HG02938 (cell line): Measurements from ENCODE around the gene IQGAP2.

ENCODE experiments used
- ATAC-seq: cut with Tn5 transposase; IDR thresholded peaks from one replicate; pipeline ENCODE4 v1.9.1; 2021; ENCODE audit warnings: mild to moderate bottlenecking, moderate library complexity; ENCODE audit not compliant: unreplicated experiment

IQGAP2 gene

DNA sequence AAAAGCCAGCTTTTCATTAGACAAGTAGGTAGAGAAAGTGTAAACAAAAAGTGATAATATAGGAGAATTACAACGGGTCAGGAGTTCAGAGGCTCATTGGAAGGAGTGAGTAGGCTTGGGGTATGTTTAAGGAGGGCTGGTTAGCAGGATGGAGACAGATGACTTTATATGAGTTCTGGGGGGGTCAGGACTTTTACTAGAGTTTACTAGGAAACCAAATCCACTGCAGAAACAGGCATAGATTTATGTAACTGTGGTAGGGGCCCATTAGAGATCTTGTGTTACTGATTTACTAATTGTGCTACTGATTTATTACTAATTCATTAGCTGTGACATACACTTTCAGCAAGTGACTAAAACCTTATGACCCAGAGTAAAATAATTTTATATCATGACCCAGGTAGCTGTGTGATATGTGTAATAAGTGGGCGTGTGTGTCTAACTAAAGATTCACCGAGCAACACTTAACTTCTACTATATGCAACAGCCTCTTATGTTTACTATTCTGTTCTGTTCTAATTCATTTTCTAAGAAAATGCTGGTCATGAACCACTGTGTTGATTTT lies 73.5 kb downstream of the IQGAP2 start:
- no peak for ATAC-seq

DNA sequence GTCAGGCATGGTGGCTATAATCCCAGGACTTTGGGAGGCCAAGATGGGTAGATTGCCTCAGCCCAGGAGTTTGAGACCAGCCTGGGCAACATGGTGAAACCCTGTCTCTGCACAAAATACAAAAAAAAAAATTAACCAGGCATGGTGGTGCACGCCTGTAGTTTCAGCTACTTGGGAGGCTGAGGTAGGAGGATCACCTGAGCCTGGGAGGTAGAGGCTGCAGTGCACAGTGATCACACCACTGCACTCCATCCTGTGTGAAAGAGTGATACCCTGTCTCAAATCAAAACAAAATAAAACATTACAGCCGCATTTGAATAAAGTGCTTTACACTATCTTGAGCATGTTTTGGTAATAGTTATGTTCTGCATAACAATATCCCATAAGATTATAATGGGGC lies 74.0 kb downstream of the IQGAP2 start:
- no peak for ATAC-seq

DNA sequence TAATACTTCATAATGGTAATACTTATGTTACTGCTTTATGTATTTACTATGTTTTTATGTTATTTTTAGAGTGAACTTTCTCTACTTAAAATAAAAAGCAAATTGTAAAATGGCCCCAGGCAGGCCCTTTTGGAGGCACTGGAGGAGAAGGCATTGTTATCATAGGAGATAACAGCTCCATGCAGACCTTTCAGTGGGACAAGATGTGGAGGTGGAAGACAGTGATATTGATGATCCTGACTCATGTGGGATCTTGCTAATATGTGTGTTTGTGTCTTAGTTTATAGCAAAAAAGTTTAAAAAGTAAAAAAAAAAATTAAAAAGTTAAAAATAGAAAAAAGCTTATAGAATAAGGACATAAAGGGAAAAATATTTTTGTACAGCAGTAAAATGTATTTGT lies 74.5 kb downstream of the IQGAP2 start:
- ATAC-seq = no peak

DNA sequence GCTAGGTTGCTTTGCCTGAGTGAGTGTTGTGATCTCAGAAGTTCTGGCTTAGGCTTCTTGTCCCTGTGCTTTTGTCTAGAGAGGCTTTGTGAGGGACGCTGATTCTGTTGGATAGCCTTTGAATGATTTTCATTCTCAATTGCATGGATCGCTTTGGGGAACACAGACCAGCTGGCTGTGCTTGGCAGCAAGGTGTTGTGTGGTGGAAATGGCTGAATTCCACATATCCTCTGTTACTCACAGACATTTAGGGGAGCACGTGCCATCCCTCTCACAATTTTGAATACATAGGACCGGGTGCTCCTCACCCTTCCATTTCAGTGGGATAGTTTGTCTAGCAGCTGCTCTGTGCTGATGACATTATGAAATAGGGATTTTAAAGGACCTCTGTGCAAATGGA lies 76.2 kb downstream of the IQGAP2 start:
- ATAC-seq = no peak

DNA sequence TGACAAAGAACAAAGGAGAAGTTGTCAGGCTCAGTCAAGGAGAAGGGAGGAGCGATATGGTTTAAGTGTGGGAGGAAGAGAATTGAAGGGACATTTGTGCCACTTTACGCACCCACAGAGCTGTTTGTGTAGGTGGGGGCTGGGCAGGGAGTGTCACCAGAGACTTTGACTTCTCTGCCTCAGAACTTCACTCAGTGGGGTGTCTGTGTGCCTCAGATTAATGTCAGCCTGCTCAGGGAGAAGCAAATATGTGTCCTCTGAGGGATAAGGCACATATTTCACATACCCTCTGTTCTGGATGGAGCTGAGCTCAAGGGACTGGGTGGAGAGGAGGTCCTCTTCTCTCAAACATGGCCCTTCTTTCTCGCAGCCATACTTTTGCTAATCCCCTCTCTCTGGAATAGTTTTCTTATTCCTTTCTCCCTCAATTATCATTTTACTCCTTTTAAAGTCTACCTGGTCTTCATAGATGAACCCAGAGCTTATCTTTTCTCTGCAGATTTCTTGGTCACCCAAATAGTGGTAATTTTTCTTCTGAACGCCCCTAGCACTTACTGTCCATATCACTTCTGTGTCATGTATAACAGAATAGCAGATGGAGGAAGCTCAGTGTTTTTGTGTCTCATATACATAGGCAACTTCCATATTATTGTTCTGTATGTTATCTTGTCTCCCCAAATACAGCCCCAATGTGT lies 77.0 kb downstream of the IQGAP2 start:
- ATAC-seq = no peak

DNA sequence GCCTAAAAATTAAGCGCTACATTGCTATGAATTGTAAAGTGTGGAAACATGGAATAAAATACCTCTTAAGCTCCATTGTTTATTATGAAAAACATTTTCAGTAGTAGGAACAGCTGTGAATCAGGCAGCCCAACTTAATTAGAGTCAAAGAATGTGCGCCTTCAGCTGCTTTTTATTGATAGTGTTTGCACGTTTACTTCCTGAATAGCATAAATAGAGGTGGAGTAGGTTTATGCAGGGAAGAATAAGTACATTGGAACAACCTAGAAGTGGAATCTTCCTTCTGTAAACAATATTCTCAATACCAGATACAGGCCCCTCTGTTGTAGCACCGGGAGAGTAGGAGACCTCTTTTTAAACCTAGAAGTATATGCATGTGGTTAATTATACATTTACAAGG lies 79.9 kb downstream of the IQGAP2 start:
- ATAC-seq = no peak

DNA sequence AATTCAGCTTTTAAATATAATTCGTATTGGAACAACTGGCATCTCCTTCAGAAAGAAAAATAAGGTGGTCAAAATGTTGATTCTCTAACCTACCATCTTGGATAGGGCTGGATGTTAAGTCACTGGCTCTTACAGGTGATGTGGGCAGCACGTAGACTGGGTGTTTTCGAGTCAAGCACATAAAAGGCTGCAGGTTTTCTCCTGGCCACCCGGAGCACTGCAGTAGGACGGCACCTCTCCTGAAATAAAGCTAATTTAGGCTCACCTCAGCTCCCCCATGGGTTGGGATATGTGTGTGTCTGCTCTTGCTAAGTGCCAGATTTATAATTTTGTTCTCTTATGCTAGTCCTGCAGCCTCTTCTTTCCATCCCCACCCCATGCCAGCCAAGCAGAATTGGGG lies 80.3 kb downstream of the IQGAP2 start:
- ATAC-seq = no peak

DNA sequence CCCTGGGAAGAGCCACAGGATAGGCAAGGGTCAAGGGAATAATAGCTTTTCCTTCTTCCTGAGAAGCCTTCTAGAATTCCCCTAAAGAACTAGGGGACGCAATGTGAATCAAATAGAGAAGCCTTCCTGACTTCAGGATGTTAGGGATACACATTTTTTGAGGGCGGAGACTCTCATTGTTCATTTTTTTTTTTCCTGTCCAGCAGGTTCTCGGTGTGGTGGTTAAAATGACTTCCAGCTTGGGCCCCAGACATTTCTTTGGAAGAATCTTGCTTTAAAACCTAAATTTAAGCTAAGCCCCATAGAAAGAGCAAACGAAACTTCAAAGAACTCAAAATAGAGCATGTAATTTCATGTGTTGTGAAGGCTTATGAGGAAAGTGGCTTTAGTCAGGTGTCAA lies 80.8 kb downstream of the IQGAP2 start:
- no peak for ATAC-seq

DNA sequence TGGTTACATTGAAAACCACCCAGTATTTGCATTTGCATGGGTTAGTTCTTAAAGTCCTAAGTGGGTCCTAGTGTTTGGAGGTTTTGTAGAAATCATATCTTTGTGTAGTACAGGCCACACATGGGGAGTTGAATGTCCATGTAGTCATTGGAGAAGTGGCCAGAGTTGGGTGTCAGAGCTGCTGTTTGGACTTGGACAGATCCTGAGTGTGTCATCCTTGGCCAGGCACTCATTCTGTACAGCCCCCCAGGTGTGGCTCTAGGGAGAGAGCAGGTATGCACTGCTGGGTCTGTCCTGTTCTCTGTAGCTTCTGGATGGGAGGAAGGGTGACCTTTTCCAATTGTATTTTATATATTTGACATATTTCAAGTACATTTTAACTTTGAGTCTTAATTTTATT lies 82.4 kb downstream of the IQGAP2 start:
- no peak for ATAC-seq

DNA sequence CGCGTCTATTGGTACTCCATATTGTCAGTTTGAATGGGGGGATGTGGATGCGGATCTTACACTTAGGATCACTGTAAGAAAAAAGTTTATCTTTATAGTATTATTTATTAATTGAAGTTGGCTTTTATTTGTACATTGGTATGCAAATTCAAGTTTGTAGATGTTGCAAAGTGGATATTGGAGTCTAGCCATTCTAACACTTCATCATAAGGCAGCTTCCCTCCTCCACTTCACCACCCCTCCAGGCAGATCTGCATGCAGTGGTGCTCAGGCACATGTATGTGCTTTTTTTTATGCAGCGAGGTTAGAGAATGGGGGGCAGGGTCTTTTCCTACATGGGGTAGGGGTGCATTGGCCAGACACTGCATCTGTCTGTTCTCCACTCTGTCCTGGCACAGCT lies 84.3 kb downstream of the IQGAP2 start:
- ATAC-seq = no peak

DNA sequence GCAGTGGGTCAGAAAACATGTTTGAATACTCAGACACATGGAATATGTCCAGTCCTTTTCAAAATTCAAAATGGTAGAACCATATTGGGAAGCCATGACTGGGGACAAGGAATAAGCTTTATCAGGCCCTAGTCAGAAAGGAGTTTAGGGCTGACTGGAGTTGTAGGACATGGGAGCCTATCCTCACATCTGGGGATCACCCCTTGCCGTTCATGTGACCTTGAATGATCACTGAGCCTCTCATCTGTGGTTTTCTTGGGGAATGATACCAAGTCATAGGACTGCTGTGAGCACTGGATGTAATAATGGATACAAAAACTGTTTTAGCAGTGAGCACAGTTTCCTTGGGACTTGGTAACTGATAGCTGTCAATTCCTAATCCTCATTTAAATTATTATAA lies 84.7 kb downstream of the IQGAP2 start:
- no peak for ATAC-seq

DNA sequence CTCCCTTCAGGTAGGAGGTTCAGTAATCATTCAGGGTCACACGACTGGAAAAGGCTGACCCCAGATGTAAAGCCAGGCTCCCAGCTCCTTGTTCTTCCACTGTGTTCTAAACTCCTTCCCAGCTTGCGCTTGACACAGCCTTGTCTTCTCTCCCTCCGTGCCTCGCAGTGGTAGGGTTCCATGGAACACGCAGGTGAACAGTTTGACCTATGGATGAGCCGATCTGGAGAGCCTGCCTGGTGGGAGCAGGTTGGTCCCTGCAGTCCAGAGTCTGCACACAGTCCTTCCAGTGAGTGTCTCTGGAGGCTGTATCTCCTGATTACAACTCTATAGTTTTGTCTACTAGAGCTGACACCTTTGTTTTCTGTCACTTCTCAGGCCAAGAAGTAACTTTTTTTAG lies 85.9 kb downstream of the IQGAP2 start:
- no peak for ATAC-seq

DNA sequence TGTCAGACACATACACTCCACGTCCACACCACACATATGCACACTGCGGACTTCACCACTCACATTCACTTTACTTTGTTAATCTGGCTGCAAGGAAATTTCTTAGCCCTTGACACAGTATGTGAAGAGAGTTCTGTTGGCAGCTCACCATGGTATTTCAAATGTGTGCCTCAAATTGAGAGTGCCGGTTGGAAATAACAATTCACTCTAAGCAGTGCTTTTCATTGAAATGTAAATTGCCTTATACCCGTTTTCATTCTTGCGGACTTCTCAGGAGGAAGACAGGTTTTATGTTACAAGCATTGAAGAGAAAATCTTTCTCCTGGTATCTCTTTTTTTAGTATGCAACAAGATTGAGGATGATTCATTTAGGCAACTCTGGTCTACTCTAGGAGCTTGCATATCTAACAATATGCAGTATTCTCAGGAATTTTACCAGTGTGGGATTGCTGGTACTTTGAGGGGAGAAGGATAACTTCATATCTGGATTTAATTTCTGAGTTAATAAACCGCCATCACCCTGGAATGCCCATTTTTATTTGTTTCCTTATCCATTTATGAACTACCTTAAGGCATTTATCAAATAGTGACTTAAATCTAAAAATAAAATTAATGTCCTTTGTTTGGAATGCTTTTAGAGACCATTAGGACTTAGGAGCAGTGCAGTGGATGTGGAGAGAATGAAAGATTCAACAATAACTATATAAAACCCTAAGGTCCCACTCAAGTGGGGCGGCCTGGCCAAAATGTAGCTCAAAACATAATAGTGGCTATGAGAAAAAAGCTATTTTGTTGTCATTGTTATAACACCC lies 87.0 kb downstream of the IQGAP2 start:
- no peak for ATAC-seq

DNA sequence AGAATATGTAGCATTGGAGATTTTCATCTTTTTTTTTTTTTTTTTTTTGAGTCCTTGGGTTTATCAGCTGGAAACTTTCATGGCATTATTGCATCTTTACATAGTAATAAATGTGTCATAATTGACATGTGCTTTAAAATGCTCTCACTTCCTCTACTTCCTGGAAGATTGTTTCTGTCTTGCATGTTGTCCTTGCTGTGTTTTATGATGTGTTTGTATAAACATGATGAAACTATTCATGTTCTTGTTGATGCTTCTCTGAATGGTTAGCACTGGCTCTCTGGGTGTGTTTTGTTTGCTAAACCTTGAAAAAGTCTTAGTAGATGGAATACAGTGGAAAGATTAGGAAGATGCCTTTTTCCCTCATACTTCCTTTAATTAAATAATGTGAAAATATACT lies 87.9 kb downstream of the IQGAP2 start:
- ATAC-seq = no peak

DNA sequence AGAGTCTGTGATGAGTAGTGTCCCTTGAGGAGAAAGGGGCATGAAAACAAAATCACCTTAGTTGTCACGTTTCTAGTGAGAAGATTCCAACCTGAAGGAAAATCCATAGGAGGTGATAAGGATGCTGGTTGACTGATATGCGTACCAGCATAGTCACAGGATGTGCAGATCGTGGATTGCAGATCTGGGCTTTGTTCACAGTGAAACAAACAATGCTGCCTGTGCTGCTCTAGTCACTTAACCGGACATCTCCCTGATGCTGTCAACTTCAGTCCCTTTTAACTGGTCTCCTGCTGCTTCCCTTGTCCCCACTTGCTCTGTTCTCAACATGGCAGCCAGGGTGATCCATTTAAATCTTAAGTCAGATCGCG lies 89.7 kb downstream of the IQGAP2 start:
- ATAC-seq = no peak

DNA sequence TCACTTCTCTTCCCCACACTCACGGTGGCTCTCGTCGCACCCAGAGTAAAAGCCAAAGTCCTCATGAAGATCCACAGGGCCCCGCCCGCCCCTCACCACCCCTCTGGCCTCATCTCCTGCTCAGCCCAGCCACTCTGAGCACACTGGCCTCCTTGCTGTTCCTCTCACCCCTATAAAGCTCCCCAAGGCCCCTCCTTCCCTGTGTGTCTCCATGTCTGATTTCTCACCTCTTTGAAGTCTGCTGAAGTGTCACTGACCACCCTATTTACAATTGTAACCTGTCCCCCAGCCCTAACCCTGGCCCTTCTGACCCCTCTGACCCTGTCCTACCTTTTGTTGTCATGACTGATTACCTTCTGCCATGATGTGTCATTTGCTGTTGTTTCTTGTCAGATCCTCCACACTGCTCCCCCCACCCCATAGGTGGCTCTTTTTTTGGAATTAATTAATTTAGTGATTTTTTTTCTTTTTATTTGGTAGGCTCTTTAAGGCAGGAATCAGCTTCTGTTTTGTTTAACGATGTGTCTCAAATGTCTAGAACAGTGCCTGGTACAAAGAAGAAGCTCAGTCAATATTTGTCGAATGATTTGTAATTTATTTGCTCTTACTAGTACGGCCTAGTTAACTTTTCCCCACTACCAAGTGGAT lies 90.2 kb downstream of the IQGAP2 start:
- no peak for ATAC-seq

DNA sequence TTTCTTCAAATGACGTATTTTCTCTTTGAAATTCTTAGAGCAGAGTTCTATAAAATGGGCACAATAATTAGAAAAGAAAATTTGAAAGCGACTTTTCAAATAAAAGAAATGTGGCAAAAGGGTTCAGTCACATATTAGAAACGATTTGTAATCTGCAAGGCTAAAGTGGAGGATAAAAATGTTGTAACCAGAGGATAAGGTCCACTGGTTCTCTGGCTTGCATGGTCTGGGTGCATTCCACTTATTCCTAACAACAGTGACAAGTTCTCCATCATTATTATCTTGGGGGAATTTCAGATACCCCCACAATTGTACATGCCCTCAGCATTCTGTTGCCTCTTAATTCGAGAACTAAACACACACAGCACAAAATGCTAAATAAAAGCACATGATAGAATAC lies 91.1 kb downstream of the IQGAP2 start:
- ATAC-seq = no peak

DNA sequence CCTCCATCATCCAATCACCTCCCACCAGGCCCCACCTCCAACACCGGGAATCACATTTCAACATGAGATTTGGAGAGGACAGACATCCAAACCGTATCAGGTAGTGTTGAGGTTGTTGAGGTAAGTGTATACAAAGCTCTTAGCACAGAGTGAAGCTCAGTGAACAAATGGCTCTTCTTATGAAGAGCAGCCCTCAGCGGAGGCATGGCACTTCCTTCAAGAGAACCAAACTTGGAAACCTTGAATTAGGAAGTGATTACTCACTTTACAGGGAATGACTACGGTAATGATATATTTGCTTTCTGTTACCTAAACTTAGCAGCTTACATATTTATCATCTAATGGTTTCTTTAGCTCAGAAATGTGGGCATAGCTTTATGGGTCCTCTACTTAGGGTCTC lies 92.8 kb downstream of the IQGAP2 start:
- ATAC-seq = no peak

DNA sequence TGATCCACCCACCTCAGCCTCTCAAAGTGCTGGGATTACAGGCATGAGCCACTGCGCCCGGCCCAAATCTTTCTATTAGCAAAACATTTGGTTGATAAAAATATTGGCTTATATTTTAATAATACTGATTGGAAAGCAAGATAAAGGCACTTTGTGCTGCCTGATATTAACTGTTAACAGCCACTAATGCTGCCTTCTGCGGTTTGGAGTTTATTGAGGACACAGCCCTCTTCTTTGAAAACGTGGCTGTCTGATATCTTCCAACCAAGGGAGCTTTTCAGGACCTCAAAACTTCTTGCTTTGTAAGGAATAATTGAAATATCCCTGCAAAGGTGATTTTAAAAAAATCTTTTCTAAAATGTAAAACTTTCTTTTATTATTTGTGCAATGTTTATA lies 94.0 kb downstream of the IQGAP2 start:
- no peak for ATAC-seq

DNA sequence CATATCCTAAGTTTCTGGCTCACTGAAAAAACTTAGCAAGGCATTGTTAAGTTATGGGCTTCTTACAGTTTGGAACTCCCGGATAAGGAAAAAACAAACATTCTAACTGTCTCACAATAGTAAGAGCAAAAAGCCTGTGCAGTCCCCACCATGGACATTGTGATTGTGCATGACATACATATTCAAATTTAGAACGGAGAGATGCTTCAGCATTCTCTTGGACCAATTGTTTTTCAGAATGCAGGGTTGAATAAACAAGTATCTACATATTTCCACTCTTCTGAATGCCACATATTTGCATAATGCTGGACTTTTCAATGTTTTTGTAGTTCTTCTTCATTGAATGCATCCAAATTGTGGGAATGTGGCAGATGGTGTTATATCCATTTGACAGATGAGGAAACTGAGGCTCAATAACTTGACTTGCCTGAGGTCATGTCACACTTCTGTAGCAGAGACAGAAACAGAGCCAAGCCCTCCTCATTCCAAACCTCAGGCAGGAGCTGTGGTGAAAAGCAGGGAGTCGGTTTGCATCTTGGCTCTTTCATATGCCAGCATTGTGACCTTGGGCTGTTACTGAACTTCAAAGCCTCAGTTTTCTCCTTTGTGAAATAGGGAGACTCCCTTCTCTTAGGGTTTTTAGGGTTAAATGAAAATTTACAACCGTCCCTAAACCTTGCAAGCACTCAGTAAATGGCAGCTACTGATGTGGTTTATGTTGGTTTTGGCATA lies 95.1 kb downstream of the IQGAP2 start:
- ATAC-seq = no peak

DNA sequence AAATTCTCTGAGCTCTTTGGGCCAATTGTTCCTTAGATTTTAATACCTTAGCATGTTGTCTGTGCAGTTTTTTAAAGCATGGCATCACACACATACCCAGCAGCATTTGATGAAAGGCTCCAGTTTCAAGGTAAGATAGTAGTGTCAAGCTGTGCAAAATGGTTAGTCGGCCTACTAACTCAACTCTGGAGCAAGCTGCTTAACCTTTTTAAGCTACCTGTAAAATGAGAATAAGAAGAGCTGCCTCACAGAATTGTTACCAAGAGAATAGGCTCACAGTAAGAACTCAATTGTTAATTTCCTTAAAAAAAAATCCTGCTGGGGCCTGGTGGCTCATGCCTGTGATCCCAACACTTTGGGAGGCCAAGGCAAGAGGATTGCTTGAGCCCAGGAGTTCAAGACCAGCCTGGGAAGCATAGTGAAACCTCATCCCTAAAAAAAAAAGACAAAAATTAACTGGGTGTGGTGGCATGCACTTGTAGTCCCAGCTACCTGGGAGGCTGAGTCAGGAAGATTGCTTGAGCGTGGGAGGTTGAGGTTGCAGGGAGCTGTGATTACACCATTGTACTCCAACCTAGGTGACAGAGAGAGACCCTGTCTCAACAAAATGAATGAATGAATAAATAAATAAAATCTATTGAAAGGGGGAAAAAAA lies 96.5 kb downstream of the IQGAP2 start:
- ATAC-seq = no peak
